HT-29 (cell line): ENCODE data around the gene UBLCP1. TPM values are rescaled to one million over a fixed set of nuclear protein-coding genes. Genes with fewer than 3 reads are reported as not detected.
"Not testable (repeated sequence)": the region's sequence is repeated elsewhere in the genome, so short reads cannot be mapped to it uniquely, and the experiment has no call there.

Source experiments
- DNase-seq: peaks from one replicate; pipeline ENCODE4 v3.0.0-alpha.2; 2015; ENCODE audit warnings: low spot score
- total RNA-seq: library from RNA; depleted of rRNA; stranded (reverse); fragments of >200 nt; shearing (Covaris generic); gene quantifications from 2 replicates; pipeline ENCODE4 v1.2.3, GENCODE V29; 2014

UBLCP1 gene
- total RNA-seq, 1 experiment from 2014 or later = 3.2 TPM

GRCh38 chr5:159249158-159249557 lies 13.9 kb upstream of the UBLCP1 start:
- no peak for DNase-seq

GRCh38 chr5:159252195-159252594 lies 10.9 kb upstream of the UBLCP1 start:
- DNase-seq = no peak

GRCh38 chr5:159257007-159257406 lies 6.1 kb upstream of the UBLCP1 start:
- DNase-seq = no peak

- DNase-seq = no peak
Measured at GRCh38 chr5:159257629-159258283, 5.3 kb upstream of the UBLCP1 start.

- DNase-seq = no peak
Measured at GRCh38 chr5:159258361-159258760, 4.7 kb upstream of the UBLCP1 start.

- not testable (repeated sequence) for DNase-seq
Measured at GRCh38 chr5:159260212-159260611, 2.9 kb upstream of the UBLCP1 start.

GRCh38 chr5:159262472-159262858 lies 625 bp upstream of the UBLCP1 start:
- DNase-seq = no peak

- peak; percentile 17 for DNase-seq
Measured at GRCh38 chr5:159263569-159263905, 447 bp downstream of the UBLCP1 start.

GRCh38 chr5:159266764-159267163 lies 3.7 kb downstream of the UBLCP1 start:
- DNase-seq = not testable (repeated sequence)

GRCh38 chr5:159269723-159270122 lies 6.6 kb downstream of the UBLCP1 start:
- DNase-seq = no peak

- no peak for DNase-seq
Measured at GRCh38 chr5:159273923-159274322, 10.8 kb downstream of the UBLCP1 start.

GRCh38 chr5:159274676-159275075 lies 11.6 kb downstream of the UBLCP1 start:
- DNase-seq = no peak

GRCh38 chr5:159286420-159287035 lies 23.4 kb downstream of the UBLCP1 start:
- DNase-seq = peak; percentile 56

GRCh38 chr5:159290741-159291140 lies 27.7 kb downstream of the UBLCP1 start:
- DNase-seq = no peak

GRCh38 chr5:159294921-159295320 lies 31.8 kb downstream of the UBLCP1 start:
- no peak for DNase-seq

- DNase-seq = not testable (repeated sequence)
Measured at GRCh38 chr5:159297300-159297699, 34.2 kb downstream of the UBLCP1 start.

- DNase-seq = no peak
Measured at GRCh38 chr5:159301466-159301865, 38.4 kb downstream of the UBLCP1 start.

GRCh38 chr5:159301929-159302860 lies 39.1 kb downstream of the UBLCP1 start:
- peak; percentile 7 for DNase-seq

GRCh38 chr5:159303286-159303685 lies 40.2 kb downstream of the UBLCP1 start:
- DNase-seq = no peak

GRCh38 chr5:159304961-159305595 lies 42.0 kb downstream of the UBLCP1 start:
- DNase-seq = no peak

- no peak for DNase-seq
Measured at GRCh38 chr5:159309689-159310433, 46.8 kb downstream of the UBLCP1 start.
